CD4-positive, alpha-beta T cell treated with Interleukin-4 for 1 hour (primary cell): ENCODE data around the gene IFT43.

ENCODE experiments used
- DNase-seq, 2 donors: peaks; one replicate each; pipeline ENCODE4 v3.0.0-alpha.2; 2020 to 2022

The IFT43 gene

GRCh38 chr14:76022991-76023390, 37.4 kb downstream of the IFT43 start:
- no peak for DNase-seq

- no peak for DNase-seq
Measured at GRCh38 chr14:76023757-76024156, 38.2 kb downstream of the IFT43 start.

- DNase-seq = no peak
Measured at GRCh38 chr14:76024211-76024907, 38.8 kb downstream of the IFT43 start.

- DNase-seq = no peak
Measured at GRCh38 chr14:76034566-76034965, 49.0 kb downstream of the IFT43 start.

- DNase-seq = no peak
Measured at GRCh38 chr14:76040704-76041103, 55.1 kb downstream of the IFT43 start.

- no peak for DNase-seq
Measured at GRCh38 chr14:76045773-76046172, 60.2 kb downstream of the IFT43 start.

- DNase-seq = no peak
Measured at GRCh38 chr14:76050250-76050649, 64.7 kb downstream of the IFT43 start.

GRCh38 chr14:76050797-76051392, 65.3 kb downstream of the IFT43 start:
- DNase-seq = peak; percentile 47 to 64

- no peak for DNase-seq
Measured at GRCh38 chr14:76051717-76052465, 66.3 kb downstream of the IFT43 start.

GRCh38 chr14:76053572-76054355, 68.2 kb downstream of the IFT43 start:
- no peak for DNase-seq

- no peak for DNase-seq
Measured at GRCh38 chr14:76055330-76055729, 69.8 kb downstream of the IFT43 start.

- DNase-seq = no peak
Measured at GRCh38 chr14:76056128-76056527, 70.6 kb downstream of the IFT43 start.

- DNase-seq = no peak
Measured at GRCh38 chr14:76057914-76058313, 72.4 kb downstream of the IFT43 start.

GRCh38 chr14:76063327-76063726, 77.8 kb downstream of the IFT43 start:
- no peak for DNase-seq

GRCh38 chr14:76065519-76065918, 80.0 kb downstream of the IFT43 start:
- DNase-seq = no peak

GRCh38 chr14:76067536-76067935, 82.0 kb downstream of the IFT43 start:
- DNase-seq = no peak

GRCh38 chr14:76073717-76074116, 88.2 kb downstream of the IFT43 start:
- no peak for DNase-seq

GRCh38 chr14:76077340-76077739, 91.8 kb downstream of the IFT43 start:
- DNase-seq = no peak

- no peak for DNase-seq
Measured at GRCh38 chr14:76078501-76078900, 92.9 kb downstream of the IFT43 start.

GRCh38 chr14:76080025-76080424, 94.5 kb downstream of the IFT43 start:
- DNase-seq = no peak

GRCh38 chr14:76080471-76080870, 94.9 kb downstream of the IFT43 start:
- DNase-seq = no peak

GRCh38 chr14:76081642-76082041, 96.1 kb downstream of the IFT43 start:
- peak; percentile 4 to 13 for DNase-seq
